ENCODE results near the gene ZBTB7B.

ZBTB7B gene

GRCh38 chr1:155013632-155014031 is 11.0 kb downstream of the ZBTB7B start:
- no peak overlapping the region for H3K4me3 ChIP-seq (ENCODE audit: low read depth, low read length)
- H3K27me3 ChIP-seq (replicated peaks): no peaks in the 10 kb centered on the region
- no peak overlapping the region for H3K27ac ChIP-seq
- in situ Hi-C loops (cut with HindIII; ENCODE audit: low pct_ligation_motif_present, low sequenced_read_pairs): no loop called here
- no peak for DNase-seq
- TF ChIP-seq CTCF (IDR thresholded peaks at IDR 0.05; ENCODE audit: low read depth, low read length, missing control alignments): no peak
- peaks cover 20% of the 10 kb centered on the region for H3K36me3 ChIP-seq (replicated peaks)

GRCh38 chr1:155014709-155015508 is 12.3 kb downstream of the ZBTB7B start:
- no peak for DNase-seq
- Histone ChIP-seq H3K27me3 (replicated peaks) (no peaks in the 10 kb centered on the region), H3K27ac (no peak overlapping the region), H3K36me3 (replicated peaks) (peaks cover 20% of the 10 kb centered on the region), H3K4me3 (ENCODE audit: low read depth, low read length) (no peak overlapping the region)
- TF ChIP-seq CTCF (IDR thresholded peaks at IDR 0.05; ENCODE audit: low read depth, low read length, missing control alignments): no peak
- in situ Hi-C loops (cut with HindIII; ENCODE audit: low pct_ligation_motif_present, low sequenced_read_pairs): no loop called here

- Histone ChIP-seq H3K4me3 (ENCODE audit: low read depth, low read length) (no peak overlapping the region), H3K36me3 (replicated peaks) (peaks cover 20% of the 10 kb centered on the region), H3K27me3 (replicated peaks) (no peaks in the 10 kb centered on the region), H3K27ac (no peak overlapping the region)
- DNase-seq: no peak
- no peak for TF ChIP-seq CTCF (IDR thresholded peaks at IDR 0.05; ENCODE audit: low read depth, low read length, missing control alignments)
- in situ Hi-C loops (cut with HindIII; ENCODE audit: low pct_ligation_motif_present, low sequenced_read_pairs): no loop called here
These were observed 13.1 kb downstream of the ZBTB7B start for GRCh38 chr1:155015527-155016230.

GRCh38 chr1:155016231-155016831 is 13.7 kb downstream of the ZBTB7B start:
- no peak for TF ChIP-seq CTCF (IDR thresholded peaks at IDR 0.05; ENCODE audit: low read depth, low read length, missing control alignments)
- Histone ChIP-seq H3K4me3 (ENCODE audit: low read depth, low read length) (no peak overlapping the region), H3K27me3 (replicated peaks) (no peaks in the 10 kb centered on the region), H3K36me3 (replicated peaks) (peaks cover 20% of the 10 kb centered on the region), H3K27ac (no peak overlapping the region)
- in situ Hi-C loops (cut with HindIII; ENCODE audit: low pct_ligation_motif_present, low sequenced_read_pairs): no loop called here
- DNase-seq: no peak

- Histone ChIP-seq H3K36me3 (replicated peaks) (peaks cover 20% of the 10 kb centered on the region), H3K27me3 (replicated peaks) (no peaks in the 10 kb centered on the region), H3K4me3 (ENCODE audit: low read depth, low read length) (peak overlapping the region; percentile 43), H3K27ac (peak overlapping the region; percentile 46)
- peak; percentile 64 for DNase-seq
- in situ Hi-C loops (cut with HindIII; ENCODE audit: low pct_ligation_motif_present, low sequenced_read_pairs): no loop called here
- peak; percentile 99 for TF ChIP-seq CTCF (IDR thresholded peaks at IDR 0.05; ENCODE audit: low read depth, low read length, missing control alignments)
These were observed 14.7 kb downstream of the ZBTB7B start for GRCh38 chr1:155017041-155017945.

All from brain microvascular endothelial cell (primary cell).